ENCODE data around the gene JAG1. TPM values are rescaled to one million over a fixed set of nuclear protein-coding genes. Genes with fewer than 3 reads are reported as not detected.

Gene JAG1
- total and polyA plus RNA-seq, 2 experiments from 2014 or later: 18.3 to 53.2 TPM

DNA sequence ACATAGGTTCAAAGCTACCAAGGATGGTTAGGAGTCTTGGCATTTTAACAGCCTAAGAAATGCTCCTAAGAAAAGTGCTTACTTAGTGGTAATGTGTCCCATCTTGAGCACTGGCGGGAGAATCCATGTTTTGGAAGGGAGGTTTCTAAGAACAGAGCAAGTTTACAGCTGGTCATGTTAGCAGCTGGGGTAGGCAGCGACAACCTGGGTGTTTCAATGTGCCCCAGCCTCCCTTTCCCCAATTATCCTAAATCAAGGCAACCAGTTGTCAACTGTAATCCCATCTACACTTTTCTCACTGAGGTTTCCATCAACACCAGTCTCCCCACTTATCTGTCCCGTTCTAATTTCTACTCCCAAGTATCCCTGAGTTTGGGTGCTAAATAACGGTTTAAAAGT lies 1.6 kb upstream of the JAG1 start:
- Histone ChIP-seq H3K9me3 (ENCODE audit: low read depth) (no peaks in the 10 kb centered on the region), H3K27me3 (no peaks in the 10 kb centered on the region), H3K4me1 (ENCODE audit: low read depth) (peaks cover 5% of the 10 kb centered on the region), H3K4me3 (no peak overlapping the region), H3K27ac (peak overlapping the region; percentile 95), H3K36me3 (no peaks in the 10 kb centered on the region)
- TF ChIP-seq, protein P1, sequence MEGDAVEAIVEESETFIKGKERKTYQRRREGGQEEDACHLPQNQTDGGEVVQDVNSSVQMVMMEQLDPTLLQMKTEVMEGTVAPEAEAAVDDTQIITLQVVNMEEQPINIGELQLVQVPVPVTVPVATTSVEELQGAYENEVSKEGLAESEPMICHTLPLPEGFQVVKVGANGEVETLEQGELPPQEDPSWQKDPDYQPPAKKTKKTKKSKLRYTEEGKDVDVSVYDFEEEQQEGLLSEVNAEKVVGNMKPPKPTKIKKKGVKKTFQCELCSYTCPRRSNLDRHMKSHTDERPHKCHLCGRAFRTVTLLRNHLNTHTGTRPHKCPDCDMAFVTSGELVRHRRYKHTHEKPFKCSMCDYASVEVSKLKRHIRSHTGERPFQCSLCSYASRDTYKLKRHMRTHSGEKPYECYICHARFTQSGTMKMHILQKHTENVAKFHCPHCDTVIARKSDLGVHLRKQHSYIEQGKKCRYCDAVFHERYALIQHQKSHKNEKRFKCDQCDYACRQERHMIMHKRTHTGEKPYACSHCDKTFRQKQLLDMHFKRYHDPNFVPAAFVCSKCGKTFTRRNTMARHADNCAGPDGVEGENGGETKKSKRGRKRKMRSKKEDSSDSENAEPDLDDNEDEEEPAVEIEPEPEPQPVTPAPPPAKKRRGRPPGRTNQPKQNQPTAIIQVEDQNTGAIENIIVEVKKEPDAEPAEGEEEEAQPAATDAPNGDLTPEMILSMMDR (IDR thresholded peaks at IDR 0.05; ENCODE audit: low read depth, low read length): no peak
- DNase-seq (ENCODE audit: low read depth in 1 of 2, low spot score in 1 of 2): no peak

DNA sequence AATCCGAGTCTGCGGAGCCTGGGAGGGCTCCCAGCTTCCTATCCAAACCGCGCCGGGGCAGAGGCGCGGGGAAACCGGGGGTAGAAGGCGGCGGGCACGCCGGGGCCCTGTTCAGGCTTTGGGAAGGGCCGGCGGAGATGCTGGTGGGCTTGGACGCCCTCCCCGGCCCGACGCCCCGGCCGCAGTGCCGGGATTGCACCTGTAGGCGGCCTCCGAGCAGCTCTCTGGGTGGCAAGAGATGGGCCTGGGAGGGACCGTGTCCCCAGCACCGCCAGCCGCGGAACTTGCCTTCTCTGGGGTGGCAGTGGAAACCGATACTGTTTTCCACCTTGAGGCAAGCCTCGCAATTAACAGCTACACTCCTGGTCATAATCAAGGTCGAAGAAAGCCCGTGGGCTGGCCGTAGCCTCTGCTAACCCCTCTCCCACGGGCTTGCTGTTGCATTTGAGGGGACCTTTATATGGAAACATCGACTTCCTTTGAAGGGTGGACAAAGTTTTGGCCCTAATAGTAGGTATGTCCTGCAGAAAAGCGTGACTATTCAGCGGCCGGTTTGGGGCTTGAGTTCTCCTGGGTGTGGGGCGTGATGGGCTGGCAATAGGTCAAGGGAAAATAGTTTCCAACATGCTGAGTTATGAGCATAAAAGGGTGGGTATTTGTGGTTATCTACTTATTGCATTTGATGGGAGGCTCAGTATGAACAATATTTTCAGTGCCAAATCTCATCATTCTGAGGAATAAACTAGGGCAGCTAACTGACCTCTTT lies 1.1 kb upstream of the JAG1 start:
- Histone ChIP-seq H3K4me1 (ENCODE audit: low read depth) (peaks cover 11% of the 10 kb centered on the region), H3K36me3 (no peaks in the 10 kb centered on the region), H3K4me3 (peak overlapping the region; percentile 89), H3K27ac (peak overlapping the region; percentile 95), H3K27me3 (no peaks in the 10 kb centered on the region), H3K9me3 (ENCODE audit: low read depth) (no peaks in the 10 kb centered on the region)
- TF ChIP-seq, protein P1 (IDR thresholded peaks at IDR 0.05; ENCODE audit: low read depth, low read length): peak; percentile 67
- DNase-seq (ENCODE audit: low read depth in 1 of 2, low spot score in 1 of 2): peak; percentile 76 to 88

GRCh38 chr20:10673176-10673841 lies 490 bp downstream of the JAG1 start:
- H3K27ac ChIP-seq: peak overlapping the region; percentile 95
- no peaks in the 10 kb centered on the region for H3K9me3 ChIP-seq (ENCODE audit: low read depth)
- H3K27me3 ChIP-seq: no peaks in the 10 kb centered on the region
- peak; percentile 58 to 66 for DNase-seq (ENCODE audit: low read depth in 1 of 2, low spot score in 1 of 2)
- peak overlapping the region; percentile 89 for H3K4me3 ChIP-seq
- TF ChIP-seq, protein P1 (IDR thresholded peaks at IDR 0.05; ENCODE audit: low read depth, low read length): no peak
- H3K4me1 ChIP-seq (ENCODE audit: low read depth): peaks cover 14% of the 10 kb centered on the region
- no peaks in the 10 kb centered on the region for H3K36me3 ChIP-seq

DNA sequence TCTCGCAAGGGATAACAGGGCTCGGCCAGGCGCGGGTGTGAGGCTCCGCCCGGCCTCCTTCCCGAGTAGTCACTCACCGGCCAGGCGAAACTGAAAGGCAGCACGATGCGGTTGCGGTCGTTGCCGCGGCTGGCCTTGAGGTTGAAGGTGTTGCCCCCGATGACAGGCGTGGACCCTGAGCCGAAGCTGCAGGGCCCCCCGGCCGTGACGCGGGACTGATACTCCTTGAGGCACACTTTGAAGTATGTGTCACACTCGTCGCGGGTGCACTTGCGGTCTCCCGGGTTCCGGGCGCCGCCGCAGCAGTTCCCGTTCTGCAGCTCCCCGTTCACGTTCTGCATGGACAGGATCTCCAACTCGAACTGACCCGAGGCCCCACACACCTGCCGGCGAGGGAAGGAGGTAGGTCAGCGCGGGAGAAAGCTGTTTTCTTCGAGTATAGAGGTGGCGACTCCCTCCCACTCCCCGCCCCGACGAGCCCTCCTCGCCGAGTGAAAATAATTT lies 1.1 kb downstream of the JAG1 start:
- H3K36me3 ChIP-seq: no peaks in the 10 kb centered on the region
- peak overlapping the region; percentile 89 for H3K4me3 ChIP-seq
- TF ChIP-seq, protein P1 (IDR thresholded peaks at IDR 0.05; ENCODE audit: low read depth, low read length): no peak
- no peaks in the 10 kb centered on the region for H3K27me3 ChIP-seq
- peak overlapping the region; percentile 95 for H3K27ac ChIP-seq
- peak; percentile 60 to 73 for DNase-seq (ENCODE audit: low read depth in 1 of 2, low spot score in 1 of 2)
- H3K9me3 ChIP-seq (ENCODE audit: low read depth): no peaks in the 10 kb centered on the region
- peaks cover 14% of the 10 kb centered on the region for H3K4me1 ChIP-seq (ENCODE audit: low read depth)

- H3K27ac ChIP-seq: peak overlapping the region; percentile 95
Observed at GRCh38 chr20:10671919-10672623, 1.7 kb downstream of the JAG1 start.

More at GRCh38 chr20:10671919-10672623, 1.7 kb downstream of the JAG1 start:
- Histone ChIP-seq H3K9me3 (ENCODE audit: low read depth) (no peaks in the 10 kb centered on the region), H3K36me3 (no peaks in the 10 kb centered on the region), H3K27me3 (no peaks in the 10 kb centered on the region), H3K4me3 (peak overlapping the region; percentile 89), H3K4me1 (ENCODE audit: low read depth) (peaks cover 14% of the 10 kb centered on the region)
- TF ChIP-seq, protein P1 (IDR thresholded peaks at IDR 0.05; ENCODE audit: low read depth, low read length): no peak
- peak; percentile 50 to 81 for DNase-seq (ENCODE audit: low read depth in 1 of 2, low spot score in 1 of 2)

Data from cardiac muscle cell (in vitro differentiated cells and primary cell).